MCF 10A (cell line): Measurements from ENCODE around the gene SF3B1. TPM values are rescaled to one million over a fixed set of nuclear protein-coding genes. Genes with fewer than 3 reads are reported as not detected.

Experiments used
- BruUV-seq: library from RNA; stranded (reverse); fragments of 400-500 nt; replicated peaks from 2 replicates; lab custom pipeline; 2021; lab: Mats Ljungman, UMichigan
- CTCF ChIA-PET: fragments of 300-600 bp; sonication (Branson Sonifier 250); formaldehyde crosslinking; extraction: SDS; loops from one replicate; lab custom pipeline; 2021; ENCODE audit warnings: antibody characterized with exemption, inconsistent platforms; lab: Yijun Ruan, JAX
- POLR2A ChIA-PET: fragments of 300-600, 350-650 bp; sonication (Branson Sonifier 250); formaldehyde crosslinking; extraction: SDS; loops from one replicate; lab custom pipeline; 2020; ENCODE audit warnings: antibody characterized with exemption, inconsistent platforms; lab: Yijun Ruan, JAX
- DNase-seq: peaks from one replicate; pipeline ENCODE4 v3.0.0-alpha.2; 2018; ENCODE audit not compliant: unreplicated experiment
- H3K27ac Mint-ChIP-seq: one replicate; pipeline ENCODE4 v1.8.0; 2022; ENCODE audit warnings: mild to moderate bottlenecking, low read depth, mixed read lengths; ENCODE audit not compliant: unreplicated experiment
- H3K27me3 Mint-ChIP-seq: one replicate; pipeline ENCODE4 v1.8.0; 2022; ENCODE audit warnings: mixed read lengths; ENCODE audit not compliant: insufficient read depth, unreplicated experiment
- H3K36me3 Mint-ChIP-seq: one replicate; pipeline ENCODE4 v1.8.0; 2022; ENCODE audit warnings: mild to moderate bottlenecking, moderate library complexity, mixed read lengths; ENCODE audit not compliant: insufficient read depth, unreplicated experiment
- H3K4me1 Mint-ChIP-seq: one replicate; pipeline ENCODE4 v1.8.0; 2022; ENCODE audit warnings: mixed read lengths; ENCODE audit not compliant: insufficient read depth, unreplicated experiment
- H3K4me3 Mint-ChIP-seq: one replicate; pipeline ENCODE4 v1.8.0; 2022; ENCODE audit warnings: mild to moderate bottlenecking, moderate library complexity, mixed read lengths; ENCODE audit not compliant: unreplicated experiment
- H3K9me3 Mint-ChIP-seq: one replicate; pipeline ENCODE4 v1.8.0; 2022; ENCODE audit warnings: mixed read lengths; ENCODE audit not compliant: unreplicated experiment
- intact Hi-C: fragments of 100-400 bp; cut with micrococcal nuclease; formaldehyde crosslinking; loops from 2 replicates; pipeline ENCODE4 v1.14.1; 2022
- total RNA-seq: library from RNA; stranded (reverse); gene quantifications from 2 replicates; pipeline ENCODE4 v1.2.3, GENCODE V29; 2022
- TF ChIP-seq, protein P1 (sequence below): fragments of 200-600 bp; IDR thresholded peaks from one replicate; pipeline ENCODE4 v1.8.0; 2022; ENCODE audit warnings: antibody characterized with exemption, mild to moderate bottlenecking; ENCODE audit not compliant: unreplicated experiment

SF3B1 gene
- total RNA-seq, 1 experiment from 2014 or later: 179 TPM

- DNase-seq: no peak
- Mint-ChIP-seq H3K9me3 (no peaks in the 10 kb centered on the region), H3K4me3 (no peak overlapping the region), H3K4me1 (peaks cover 18% of the 10 kb centered on the region), H3K27ac (peak overlapping the region; percentile 59), H3K36me3 (peaks cover 62% of the 10 kb centered on the region), H3K27me3 (no peaks in the 10 kb centered on the region)
- intact Hi-C loops: no loop called here
- BruUV-seq: no TSS peak
- TF ChIP-seq, protein P1, sequence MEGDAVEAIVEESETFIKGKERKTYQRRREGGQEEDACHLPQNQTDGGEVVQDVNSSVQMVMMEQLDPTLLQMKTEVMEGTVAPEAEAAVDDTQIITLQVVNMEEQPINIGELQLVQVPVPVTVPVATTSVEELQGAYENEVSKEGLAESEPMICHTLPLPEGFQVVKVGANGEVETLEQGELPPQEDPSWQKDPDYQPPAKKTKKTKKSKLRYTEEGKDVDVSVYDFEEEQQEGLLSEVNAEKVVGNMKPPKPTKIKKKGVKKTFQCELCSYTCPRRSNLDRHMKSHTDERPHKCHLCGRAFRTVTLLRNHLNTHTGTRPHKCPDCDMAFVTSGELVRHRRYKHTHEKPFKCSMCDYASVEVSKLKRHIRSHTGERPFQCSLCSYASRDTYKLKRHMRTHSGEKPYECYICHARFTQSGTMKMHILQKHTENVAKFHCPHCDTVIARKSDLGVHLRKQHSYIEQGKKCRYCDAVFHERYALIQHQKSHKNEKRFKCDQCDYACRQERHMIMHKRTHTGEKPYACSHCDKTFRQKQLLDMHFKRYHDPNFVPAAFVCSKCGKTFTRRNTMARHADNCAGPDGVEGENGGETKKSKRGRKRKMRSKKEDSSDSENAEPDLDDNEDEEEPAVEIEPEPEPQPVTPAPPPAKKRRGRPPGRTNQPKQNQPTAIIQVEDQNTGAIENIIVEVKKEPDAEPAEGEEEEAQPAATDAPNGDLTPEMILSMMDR: no peak
- POLR2A ChIA-PET: interaction anchor here (0.6 to 2.9 kb wide), 5 partner anchors 26 to 143 kb away, joined by 3 to 27 read pairs (median 8); partner anchors contain the start of genes HSPD1, HSPE1, MOB4 and SF3B1
- CTCF ChIA-PET: interaction anchor here (0.5 to 0.8 kb wide), 3 partner anchors 21 to 247 kb away, joined by 3 to 4 read pairs (median 3); partner anchors contain the start of gene SF3B1
Observed at GRCh38 chr2:197460649-197461048, 25.8 kb upstream of the SF3B1 start.

GRCh38 chr2:197455428-197455827, 20.6 kb upstream of the SF3B1 start:
- BruUV-seq: no TSS peak
- DNase-seq: no peak
- peaks cover 25% of the 10 kb centered on the region for H3K36me3 Mint-ChIP-seq
- H3K27me3 Mint-ChIP-seq: no peaks in the 10 kb centered on the region
- ChIA-PET POLR2A (interaction anchor here (0.6 to 12.1 kb wide), 5 partner anchors 10 to 159 kb away, joined by 3 to 257 read pairs (median 8); partner anchors contain the start of genes HSPD1, HSPE1, MOB4 and SF3B1), CTCF (interaction anchor here (0.6 to 0.9 kb wide), 4 partner anchors 9 to 250 kb away, joined by 3 to 5 read pairs (median 4); no protein-coding TSS in a partner anchor)
- no peaks in the 10 kb centered on the region for H3K9me3 Mint-ChIP-seq
- peak overlapping the region; percentile 99 for H3K4me3 Mint-ChIP-seq
- no peak overlapping the region for H3K27ac Mint-ChIP-seq
- H3K4me1 Mint-ChIP-seq: peaks cover 19% of the 10 kb centered on the region
- intact Hi-C loops: no loop called here
- TF ChIP-seq, protein P1: no peak

- Mint-ChIP-seq H3K27ac (peak overlapping the region; percentile 100), H3K36me3 (peaks cover 20% of the 10 kb centered on the region), H3K9me3 (no peaks in the 10 kb centered on the region), H3K4me3 (peak overlapping the region; percentile 99), H3K27me3 (no peaks in the 10 kb centered on the region), H3K4me1 (peaks cover 19% of the 10 kb centered on the region)
- no peak for DNase-seq
- CTCF ChIA-PET: interaction anchor here (0.6 kb wide), 2 partner anchors 96 to 250 kb away, joined by 3 to 4 read pairs; no protein-coding TSS in a partner anchor
- TF ChIP-seq, protein P1: no peak
- no TSS peak for BruUV-seq
- POLR2A ChIA-PET: interaction anchor here (1.5 to 12.1 kb wide), 4 partner anchors 11 to 61 kb away, joined by 5 to 257 read pairs (median 72); partner anchors contain the start of genes HSPD1, HSPE1, MOB4 and SF3B1
- intact Hi-C loops: loop anchor here (5.0 kb wide), 2 partner anchors 42 to 252 kb away; partner anchors contain the start of genes HSPD1 and MARS2
Observed at GRCh38 chr2:197454923-197455322, 20.1 kb upstream of the SF3B1 start.

GRCh38 chr2:197453914-197454398, 19.1 kb upstream of the SF3B1 start:
- DNase-seq: peak; percentile 94
- TF ChIP-seq, protein P1: no peak
- Mint-ChIP-seq H3K27me3 (no peaks in the 10 kb centered on the region), H3K9me3 (no peaks in the 10 kb centered on the region), H3K4me3 (peak overlapping the region; percentile 99), H3K27ac (peak overlapping the region; percentile 100), H3K4me1 (peaks cover 19% of the 10 kb centered on the region), H3K36me3 (peaks cover 11% of the 10 kb centered on the region)
- CTCF ChIA-PET: interaction anchor here (0.6 to 0.7 kb wide), 2 partner anchors 69 to 70 kb away, joined by 3 read pairs; no protein-coding TSS in a partner anchor
- intact Hi-C loops: loop anchor here (1.0 to 5.0 kb wide), 3 partner anchors 19 to 253 kb away; partner anchors contain the start of genes HSPD1, MARS2 and SF3B1
- POLR2A ChIA-PET: interaction anchor here (0.7 to 12.1 kb wide), 8 partner anchors 10 to 160 kb away, joined by 4 to 257 read pairs (median 8); partner anchors contain the start of genes HSPD1, HSPE1, MOB4 and SF3B1
- BruUV-seq: no TSS peak
